Osteoblast (primary cell): ENCODE measurements around the gene RETNLB. TPM values are rescaled to one million over a fixed set of nuclear protein-coding genes. Genes with fewer than 3 reads are reported as not detected.

ENCODE experiments used
- DNase-seq: peaks from one replicate; pipeline ENCODE4 v3.0.0; 2011; ENCODE audit warnings: low spot score, mixed read lengths; ENCODE audit not compliant: insufficient read length; ENCODE audit errors: missing footprints
- H2AFZ ChIP-seq: 2 replicates; pipeline ENCODE4 v1.6.0; 2011; ENCODE audit warnings: mild to moderate bottlenecking, low read length
- H3K27ac ChIP-seq: 2 replicates; pipeline ENCODE4 v1.5.1; 2011; ENCODE audit warnings: mild to moderate bottlenecking, low read depth, low read length, moderate library complexity
- H3K27me3 ChIP-seq: 2 replicates; pipeline ENCODE4 v1.6.0; 2012; ENCODE audit warnings: mild to moderate bottlenecking, control low read depth, inconsistent platforms, low read length, moderate library complexity; ENCODE audit not compliant: insufficient read depth
- H3K36me3 ChIP-seq: 2 replicates; pipeline ENCODE4 v1.5.1; 2011; ENCODE audit warnings: mild to moderate bottlenecking, low read length, control low read depth, moderate library complexity; ENCODE audit not compliant: insufficient read depth
- H3K4me1 ChIP-seq: 2 replicates; pipeline ENCODE4 v1.5.1; 2011; ENCODE audit warnings: mild to moderate bottlenecking, low read length, control low read depth, moderate library complexity; ENCODE audit not compliant: insufficient read depth
- H3K4me2 ChIP-seq: 2 replicates; pipeline ENCODE4 v1.6.0; 2011; ENCODE audit warnings: mild to moderate bottlenecking, low read length; ENCODE audit not compliant: insufficient read depth
- H3K4me3 ChIP-seq: fragments of 200-600 bp; sonication (generic); 3 replicates; pipeline ENCODE4 v1.5.1; 2012; ENCODE audit warnings: mild to moderate bottlenecking, low read length, inconsistent platforms; ENCODE audit not compliant: insufficient read depth
- H3K79me2 ChIP-seq: 2 replicates; pipeline ENCODE4 v1.6.0; 2012; ENCODE audit warnings: mild to moderate bottlenecking, low read length, control low read depth, inconsistent platforms; ENCODE audit not compliant: insufficient read depth
- H3K9me3 ChIP-seq: 2 replicates; pipeline ENCODE4 v1.5.1; 2011; ENCODE audit warnings: low read depth, low read length, control low read depth
- H4K20me1 ChIP-seq: 2 replicates; pipeline ENCODE4 v1.6.0; 2012; ENCODE audit warnings: mild to moderate bottlenecking, low read length, control low read depth; ENCODE audit not compliant: insufficient read depth
- CTCF ChIP-seq: IDR thresholded peaks from 2 replicates; pipeline ENCODE4 v1.5.1; 2011; ENCODE audit warnings: mild to moderate bottlenecking, low read depth, low read length, moderate library complexity; ENCODE audit errors: extremely low read depth
- total RNA-seq: library from RNA; depleted of rRNA; stranded (reverse); fragments of >200 nt; gene quantifications from 2 replicates; pipeline ENCODE4 v1.2.3, GENCODE V29; 2012

The RETNLB gene
- total RNA-seq, 1 donor, result not detected

GRCh38 chr3:108736821-108737220, 20.4 kb downstream of the RETNLB start:
- Histone ChIP-seq H3K4me3 (no peak overlapping the region), H3K27ac (no peak overlapping the region), H3K27me3 (no peaks in the 10 kb centered on the region), H4K20me1 (no peaks in the 10 kb centered on the region), H3K4me1 (no peaks in the 10 kb centered on the region), H3K4me2 (no peak overlapping the region), H3K79me2 (no peaks in the 10 kb centered on the region), H3K36me3 (no peaks in the 10 kb centered on the region), H2AFZ (no peak overlapping the region), H3K9me3 (no peaks in the 10 kb centered on the region)
- no peak for DNase-seq
- no peak for TF ChIP-seq CTCF

GRCh38 chr3:108728934-108729333, 28.3 kb downstream of the RETNLB start:
- no peaks in the 10 kb centered on the region for H3K36me3 ChIP-seq
- no peak overlapping the region for H2AFZ ChIP-seq
- no peak overlapping the region for H3K27ac ChIP-seq
- no peak for TF ChIP-seq CTCF
- H3K9me3 ChIP-seq, result no peaks in the 10 kb centered on the region
- no peaks in the 10 kb centered on the region for H3K27me3 ChIP-seq
- no peaks in the 10 kb centered on the region for H3K4me1 ChIP-seq
- no peak for DNase-seq
- no peak overlapping the region for H3K4me2 ChIP-seq
- H3K79me2 ChIP-seq, result no peaks in the 10 kb centered on the region
- H3K4me3 ChIP-seq, result no peak overlapping the region
- H4K20me1 ChIP-seq, result no peaks in the 10 kb centered on the region

- Histone ChIP-seq H3K36me3 (no peaks in the 10 kb centered on the region), H3K9me3 (no peaks in the 10 kb centered on the region), H3K4me3 (no peak overlapping the region), H2AFZ (no peak overlapping the region), H3K79me2 (no peaks in the 10 kb centered on the region), H3K27ac (no peak overlapping the region), H3K4me2 (no peak overlapping the region), H3K27me3 (no peaks in the 10 kb centered on the region), H3K4me1 (no peaks in the 10 kb centered on the region), H4K20me1 (no peaks in the 10 kb centered on the region)
- no peak for TF ChIP-seq CTCF
- no peak for DNase-seq
These were observed 29.1 kb downstream of the RETNLB start for GRCh38 chr3:108728105-108728504.

GRCh38 chr3:108724101-108724500, 33.1 kb downstream of the RETNLB start:
- DNase-seq, result no peak
- no peak for TF ChIP-seq CTCF
- no peaks in the 10 kb centered on the region for H3K79me2 ChIP-seq

More at GRCh38 chr3:108724101-108724500, 33.1 kb downstream of the RETNLB start:
- H3K4me2 ChIP-seq, result no peak overlapping the region
- no peak overlapping the region for H2AFZ ChIP-seq
- H3K36me3 ChIP-seq, result no peaks in the 10 kb centered on the region
- no peak overlapping the region for H3K27ac ChIP-seq
- H4K20me1 ChIP-seq, result no peaks in the 10 kb centered on the region
- no peaks in the 10 kb centered on the region for H3K9me3 ChIP-seq
- no peak overlapping the region for H3K4me3 ChIP-seq
- H3K4me1 ChIP-seq, result no peaks in the 10 kb centered on the region
- no peaks in the 10 kb centered on the region for H3K27me3 ChIP-seq
